ENCODE results near the gene TEAD1. TPM values are rescaled to one million over a fixed set of nuclear protein-coding genes. Genes with fewer than 3 reads are reported as not detected.

The TEAD1 gene
- total and polyA plus RNA-seq, 9 of the 15 experiments (the other 6 are each of a cell fraction or from before 2014, with no cell fraction given): 1.7 to 17.7 (median 10.8) TPM

DNA sequence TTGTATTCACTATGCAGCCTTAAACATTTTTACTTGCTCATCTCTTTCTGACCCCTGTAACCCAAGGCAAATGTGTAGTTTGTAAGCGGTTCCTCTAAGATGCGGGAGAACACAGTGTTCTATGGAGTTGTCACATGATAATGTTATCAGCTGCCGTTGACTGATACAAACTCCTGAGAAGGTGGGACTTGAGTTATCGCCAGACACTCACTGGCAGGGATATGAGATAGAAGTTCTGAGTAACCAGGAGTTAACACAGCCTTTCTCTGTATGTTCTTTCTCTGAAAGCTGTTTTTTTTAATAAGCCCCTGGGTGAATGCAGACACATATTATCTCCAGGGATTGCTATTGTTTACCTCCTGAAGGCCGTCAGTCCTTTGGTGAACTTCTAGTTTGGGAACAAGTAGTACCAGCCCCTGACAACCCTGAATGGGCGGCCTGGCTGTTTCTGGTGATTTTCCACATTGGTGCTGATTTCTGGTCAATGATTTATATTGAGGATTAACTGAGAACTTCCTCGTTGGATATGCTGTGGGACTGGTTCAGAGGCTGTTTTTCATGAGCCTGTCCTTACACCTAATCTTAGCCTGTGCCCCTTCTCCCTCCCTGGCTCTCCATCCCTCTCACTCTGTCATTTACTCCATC is 179.6 kb downstream of the TEAD1 start (continued):
- TF ChIP-seq PML (IDR thresholded peaks at IDR 0.05; ENCODE audit: low read length) (peak; percentile 49; the same call in 1 of the 2 replicates), OTX1 (CRISPR knock-in tag; IDR thresholded peaks at IDR 0.05) (no peak), ZBTB43 (CRISPR knock-in tag; IDR thresholded peaks at IDR 0.05) (no peak), TAF9B (IDR thresholded peaks at IDR 0.05; ENCODE audit: partially characterized antibody) (peak; percentile 59), CBFA2T3 (IDR thresholded peaks at IDR 0.05) (peak; percentile 92), MAFF (IDR thresholded peaks at IDR 0.05; ENCODE audit: low read length) (no peak; the same call in 1 of the 2 replicates), GATAD2B (IDR thresholded peaks at IDR 0.05; ENCODE audit: borderline replicate concordance) (peak; percentile 93), RBM25 (IDR thresholded peaks at IDR 0.05; ENCODE audit: low read depth, low read length, severe bottlenecking) (no peak), ZNF830 (CRISPR knock-in tag; IDR thresholded peaks at IDR 0.05) (no peak), ZNF76 (CRISPR knock-in tag; IDR thresholded peaks at IDR 0.05; ENCODE audit: borderline replicate concordance) (no peak), DPF2 (IDR thresholded peaks at IDR 0.05) (peak; percentile 89), SUPT5H (IDR thresholded peaks at IDR 0.05) (no peak), CBX8 (IDR thresholded peaks at IDR 0.05; ENCODE audit: borderline replicate concordance, extremely low read depth, low read depth, low read length, poor library complexity, severe bottlenecking) (no peak)
- TF ChIP-seq, protein P1, sequence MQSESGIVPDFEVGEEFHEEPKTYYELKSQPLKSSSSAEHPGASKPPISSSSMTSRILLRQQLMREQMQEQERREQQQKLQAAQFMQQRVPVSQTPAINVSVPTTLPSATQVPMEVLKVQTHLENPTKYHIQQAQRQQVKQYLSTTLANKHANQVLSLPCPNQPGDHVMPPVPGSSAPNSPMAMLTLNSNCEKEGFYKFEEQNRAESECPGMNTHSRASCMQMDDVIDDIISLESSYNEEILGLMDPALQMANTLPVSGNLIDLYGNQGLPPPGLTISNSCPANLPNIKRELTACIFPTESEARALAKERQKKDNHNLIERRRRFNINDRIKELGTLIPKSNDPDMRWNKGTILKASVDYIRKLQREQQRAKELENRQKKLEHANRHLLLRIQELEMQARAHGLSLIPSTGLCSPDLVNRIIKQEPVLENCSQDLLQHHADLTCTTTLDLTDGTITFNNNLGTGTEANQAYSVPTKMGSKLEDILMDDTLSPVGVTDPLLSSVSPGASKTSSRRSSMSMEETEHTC (IDR thresholded peaks at IDR 0.05): 0 out of 2 replicates have a peak, but pooled peaks have one; percentile 39
- TF ChIP-seq, protein P2, sequence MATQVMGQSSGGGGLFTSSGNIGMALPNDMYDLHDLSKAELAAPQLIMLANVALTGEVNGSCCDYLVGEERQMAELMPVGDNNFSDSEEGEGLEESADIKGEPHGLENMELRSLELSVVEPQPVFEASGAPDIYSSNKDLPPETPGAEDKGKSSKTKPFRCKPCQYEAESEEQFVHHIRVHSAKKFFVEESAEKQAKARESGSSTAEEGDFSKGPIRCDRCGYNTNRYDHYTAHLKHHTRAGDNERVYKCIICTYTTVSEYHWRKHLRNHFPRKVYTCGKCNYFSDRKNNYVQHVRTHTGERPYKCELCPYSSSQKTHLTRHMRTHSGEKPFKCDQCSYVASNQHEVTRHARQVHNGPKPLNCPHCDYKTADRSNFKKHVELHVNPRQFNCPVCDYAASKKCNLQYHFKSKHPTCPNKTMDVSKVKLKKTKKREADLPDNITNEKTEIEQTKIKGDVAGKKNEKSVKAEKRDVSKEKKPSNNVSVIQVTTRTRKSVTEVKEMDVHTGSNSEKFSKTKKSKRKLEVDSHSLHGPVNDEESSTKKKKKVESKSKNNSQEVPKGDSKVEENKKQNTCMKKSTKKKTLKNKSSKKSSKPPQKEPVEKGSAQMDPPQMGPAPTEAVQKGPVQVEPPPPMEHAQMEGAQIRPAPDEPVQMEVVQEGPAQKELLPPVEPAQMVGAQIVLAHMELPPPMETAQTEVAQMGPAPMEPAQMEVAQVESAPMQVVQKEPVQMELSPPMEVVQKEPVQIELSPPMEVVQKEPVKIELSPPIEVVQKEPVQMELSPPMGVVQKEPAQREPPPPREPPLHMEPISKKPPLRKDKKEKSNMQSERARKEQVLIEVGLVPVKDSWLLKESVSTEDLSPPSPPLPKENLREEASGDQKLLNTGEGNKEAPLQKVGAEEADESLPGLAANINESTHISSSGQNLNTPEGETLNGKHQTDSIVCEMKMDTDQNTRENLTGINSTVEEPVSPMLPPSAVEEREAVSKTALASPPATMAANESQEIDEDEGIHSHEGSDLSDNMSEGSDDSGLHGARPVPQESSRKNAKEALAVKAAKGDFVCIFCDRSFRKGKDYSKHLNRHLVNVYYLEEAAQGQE (IDR thresholded peaks at IDR 0.05; ENCODE audit: borderline replicate concordance): peak; percentile 34; the same call in 1 of the 2 replicates
- TF ChIP-seq, protein P2 (CRISPR knock-in tag; IDR thresholded peaks at IDR 0.05; ENCODE audit: low read depth): no peak
- TF ChIP-seq, protein P3, sequence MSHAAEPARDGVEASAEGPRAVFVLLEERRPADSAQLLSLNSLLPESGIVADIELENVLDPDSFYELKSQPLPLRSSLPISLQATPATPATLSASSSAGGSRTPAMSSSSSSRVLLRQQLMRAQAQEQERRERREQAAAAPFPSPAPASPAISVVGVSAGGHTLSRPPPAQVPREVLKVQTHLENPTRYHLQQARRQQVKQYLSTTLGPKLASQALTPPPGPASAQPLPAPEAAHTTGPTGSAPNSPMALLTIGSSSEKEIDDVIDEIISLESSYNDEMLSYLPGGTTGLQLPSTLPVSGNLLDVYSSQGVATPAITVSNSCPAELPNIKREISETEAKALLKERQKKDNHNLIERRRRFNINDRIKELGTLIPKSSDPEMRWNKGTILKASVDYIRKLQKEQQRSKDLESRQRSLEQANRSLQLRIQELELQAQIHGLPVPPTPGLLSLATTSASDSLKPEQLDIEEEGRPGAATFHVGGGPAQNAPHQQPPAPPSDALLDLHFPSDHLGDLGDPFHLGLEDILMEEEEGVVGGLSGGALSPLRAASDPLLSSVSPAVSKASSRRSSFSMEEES (CRISPR knock-in tag; IDR thresholded peaks at IDR 0.05): peak; percentile 90
